ENCODE measurements around the gene LILRA1.
A peak's percentile ranks its signal among the peaks of the same experiment; 100 is the strongest.
"Not testable (repeated sequence)": the region's sequence is repeated elsewhere in the genome, so short reads cannot be mapped to it uniquely, and the experiment has no call there.

Gene LILRA1

GRCh38 chr19:54593445-54593844 is at the start of gene LILRA1:
LILRA1 (plus strand) TSS chr19:54593632; CDS start chr19:54594245, 613 bp downstream.
- DNase-seq, result not testable (repeated sequence)

- DNase-seq, result no peak
Measured at GRCh38 chr19:54548806-54549205, 44.6 kb upstream of the LILRA1 start.

GRCh38 chr19:54549224-54549623 is 44.2 kb upstream of the LILRA1 start:
- DNase-seq, result no peak

GRCh38 chr19:54551293-54551692 is 42.1 kb upstream of the LILRA1 start:
- DNase-seq, result no peak

GRCh38 chr19:54551950-54552912 is 41.2 kb upstream of the LILRA1 start:
- no peak for DNase-seq

- DNase-seq, result no peak
Measured at GRCh38 chr19:54552913-54553310, 40.5 kb upstream of the LILRA1 start.

GRCh38 chr19:54554006-54554405 is 39.4 kb upstream of the LILRA1 start:
- DNase-seq, result no peak

- no peak for DNase-seq
Measured at GRCh38 chr19:54554896-54555295, 38.5 kb upstream of the LILRA1 start.

GRCh38 chr19:54556194-54556593 is 37.2 kb upstream of the LILRA1 start:
- no peak for DNase-seq

GRCh38 chr19:54558339-54558738 is 35.1 kb upstream of the LILRA1 start:
- no peak for DNase-seq

- no peak for DNase-seq
Measured at GRCh38 chr19:54560881-54561385, 32.5 kb upstream of the LILRA1 start.

- DNase-seq, result peak in 2 of 3 experiments; percentile 8 to 22
Measured at GRCh38 chr19:54561840-54562239, 31.6 kb upstream of the LILRA1 start.

GRCh38 chr19:54563206-54563605 is 30.2 kb upstream of the LILRA1 start:
- DNase-seq, result not testable (repeated sequence)

GRCh38 chr19:54570316-54570715 is 23.1 kb upstream of the LILRA1 start:
- DNase-seq, result no peak

GRCh38 chr19:54571715-54572615 is 21.5 kb upstream of the LILRA1 start:
- not testable (repeated sequence) for DNase-seq

GRCh38 chr19:54572696-54573311 is 20.6 kb upstream of the LILRA1 start:
- DNase-seq, result no peak

- DNase-seq, result no peak
Measured at GRCh38 chr19:54573330-54573872, 20.0 kb upstream of the LILRA1 start, which contains the start of gene LILRA2. LILRA2 (plus strand) TSS chr19:54573790; CDS start chr19:54573879, 89 bp downstream.

- DNase-seq, result no peak
Measured at GRCh38 chr19:54574051-54574450, 19.4 kb upstream of the LILRA1 start.

GRCh38 chr19:54574527-54575056 is 18.8 kb upstream of the LILRA1 start:
- DNase-seq, result no peak

GRCh38 chr19:54575205-54575604 is 18.2 kb upstream of the LILRA1 start:
- not testable (repeated sequence) for DNase-seq

GRCh38 chr19:54576411-54576976 is 16.9 kb upstream of the LILRA1 start:
- no peak for DNase-seq

- no peak for DNase-seq
Measured at GRCh38 chr19:54577334-54577733, 16.1 kb upstream of the LILRA1 start.

All from NCI-H1417 (cell line).